ENCODE results near the gene ZNF385C. TPM values are rescaled to one million over a fixed set of nuclear protein-coding genes. Genes with fewer than 3 reads are reported as not detected.

Gene ZNF385C
- total RNA-seq, 1 experiment from 2014 or later = 1.1 TPM

DNA sequence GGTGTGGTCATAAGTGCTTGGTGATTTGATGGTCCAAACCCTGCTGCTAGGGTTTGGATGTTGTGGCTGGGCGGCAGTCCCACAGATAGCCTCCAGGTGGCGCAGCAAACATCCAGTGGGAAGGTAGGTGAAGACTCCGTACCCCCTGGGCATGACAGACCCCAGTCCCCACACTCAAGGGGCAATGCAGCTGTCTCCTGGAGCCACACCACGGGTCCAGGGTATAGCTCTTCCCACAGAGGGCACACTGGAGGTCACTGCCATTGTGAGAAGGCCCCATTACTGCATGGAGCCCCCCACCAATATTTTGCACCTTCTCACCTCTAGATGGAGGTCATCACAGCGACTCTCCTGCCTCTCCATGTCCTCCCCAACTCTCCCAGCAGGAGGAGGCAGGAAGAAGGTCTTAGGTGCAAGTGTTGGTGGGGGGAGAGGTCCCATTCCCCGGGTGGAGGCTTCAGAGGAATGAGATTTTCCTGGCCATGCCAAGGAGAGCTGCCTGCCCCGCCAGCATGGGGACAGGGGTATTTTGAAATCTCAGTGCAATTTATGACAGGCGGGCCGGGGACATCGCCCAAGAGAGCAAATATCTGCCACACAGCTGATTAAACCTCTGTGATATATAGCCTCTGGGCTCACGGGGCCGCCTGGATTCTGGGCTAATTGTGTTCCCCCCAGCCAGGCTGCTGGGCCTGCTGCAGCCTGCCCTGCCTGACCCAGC lies 30.7 kb downstream of the ZNF385C start:
- Histone ChIP-seq H3K4me1 (ENCODE audit: control insufficient read depth in 1 of 2, insufficient read depth in 2 of 2, low read length in 2 of 2) (peaks cover 0 to 9% of the 10 kb centered on the region in 2 experiments; a peak in 1 of 4 replicates), H4K20me1 (ENCODE audit: insufficient read depth) (no peaks in the 10 kb centered on the region), H3K9ac (ENCODE audit: low read length) (no peak overlapping the region), H3K27me3 (ENCODE audit: insufficient read depth, low read length) (no peaks in the 10 kb centered on the region), H3K27ac (ENCODE audit: low read depth, low read length) (no peak overlapping the region), H3K4me3 (replicated peaks in 1 of 2; ENCODE audit: low read depth in 1 of 2, low read length in 2 of 2) (no peak overlapping the region), H3K9me2 (ENCODE audit: insufficient read depth) (no peaks in the 10 kb centered on the region), H3K9me3 (ENCODE audit: control insufficient read depth in 1 of 2, insufficient read depth in 1 of 2, low read depth in 1 of 2, low read length in 2 of 2) (no peaks in the 10 kb centered on the region), H3K4me2 (ENCODE audit: low read length) (peak overlapping the region; percentile 26; the same call in 1 of the 2 replicates), H2AFZ (ENCODE audit: low read depth, low read length, poor library complexity, severe bottlenecking) (peak overlapping the region; percentile 53), H3K36me3 (ENCODE audit: control insufficient read depth in 1 of 2, insufficient read depth in 2 of 2, low read length in 2 of 2) (no peaks in the 10 kb centered on the region), H3K79me2 (ENCODE audit: insufficient read depth, low read length) (no peaks in the 10 kb centered on the region)
- ChIA-PET RAD21 (ENCODE audit: low non-redundant PET in 1 of 2, low total read pairs in 2 of 2, uncharacterized antibody in 2 of 2, unreplicated experiment in 2 of 2) (no interaction called here), POLR2A (no interaction called here), CTCF (interaction anchor here (0.7 to 2.2 kb wide), 8 partner anchors 12 to 46 kb away, joined by 3 to 11 read pairs (median 3); partner anchors contain the start of gene ZNF385C)
- no peak for TF ChIP-seq SP1 (IDR thresholded peaks at IDR 0.05; ENCODE audit: low read depth)
- peak; percentile 29 for TF ChIP-seq YY1 (IDR thresholded peaks at IDR 0.05; ENCODE audit: extremely low read depth, insufficient replicate concordance, low read depth, low read length)
- peak; percentile 75 for TF ChIP-seq RAD21 (IDR thresholded peaks at IDR 0.05; ENCODE audit: low read depth)
- TF ChIP-seq CTCF (IDR thresholded peaks at IDR 0.05 in 2 of 3, conservative IDR thresholded peaks at IDR 0.05 in 1 of 3; ENCODE audit: borderline replicate concordance in 1 of 3, insufficient read depth in 1 of 3, low read depth in 2 of 3, low read length in 2 of 3) = peak; percentile 95 to 96 (median 95)
- TF ChIP-seq ZFX (IDR thresholded peaks at IDR 0.05) = no peak
- TF ChIP-seq CBX3 (IDR thresholded peaks at IDR 0.05; ENCODE audit: low read depth) = no peak
- TF ChIP-seq CEBPB (IDR thresholded peaks at IDR 0.05; ENCODE audit: low read depth) = no peak
- no TSS peak for BruUV-seq (replicated peaks)
- ATAC-seq (peak; percentile 90), DNase-seq (ENCODE audit: low read depth, low spot score) (no peak)
- intact Hi-C loops (cut with micrococcal nuclease) = loop anchor here (1.0 kb wide), 1 partner anchor 34 kb away; no protein-coding TSS in a partner anchor
